Calu3 (cell line): Measurements from ENCODE around the gene MRPL16. TPM values are rescaled to one million over a fixed set of nuclear protein-coding genes. Genes with fewer than 3 reads are reported as not detected.

Experiments
- BruUV-seq: library from RNA; stranded (reverse); fragments of 400-500 nt; replicated peaks from 2 replicates; lab custom pipeline; 2021; lab: Mats Ljungman, UMichigan
- CTCF ChIA-PET: fragments of 300-600 bp; sonication (Branson Sonifier 250); formaldehyde crosslinking; loops from one replicate; lab custom pipeline; 2022; ENCODE audit warnings: antibody characterized with exemption; lab: Charles Lee
- DNase-seq: peaks from one replicate; pipeline ENCODE4 v3.0.0; 2022
- H3K27ac Mint-ChIP-seq: one replicate; pipeline ENCODE4 v1.8.0; 2022; ENCODE audit warnings: mixed read lengths; ENCODE audit not compliant: unreplicated experiment
- H3K27me3 Mint-ChIP-seq: one replicate; pipeline ENCODE4 v1.8.0; 2022; ENCODE audit warnings: mixed read lengths; ENCODE audit not compliant: unreplicated experiment
- H3K36me3 Mint-ChIP-seq: one replicate; pipeline ENCODE4 v1.8.0; 2022; ENCODE audit warnings: mild to moderate bottlenecking, moderate library complexity, mixed read lengths; ENCODE audit not compliant: insufficient read depth, unreplicated experiment
- H3K4me1 Mint-ChIP-seq: one replicate; pipeline ENCODE4 v1.8.0; 2022; ENCODE audit warnings: mild to moderate bottlenecking, low read depth, mixed read lengths; ENCODE audit not compliant: unreplicated experiment
- H3K4me3 Mint-ChIP-seq: one replicate; pipeline ENCODE4 v1.8.0; 2022; ENCODE audit warnings: mild to moderate bottlenecking, low read depth, moderate library complexity, mixed read lengths; ENCODE audit not compliant: unreplicated experiment
- H3K9me3 Mint-ChIP-seq: one replicate; pipeline ENCODE4 v1.8.0; 2022; ENCODE audit warnings: low read depth, mixed read lengths; ENCODE audit not compliant: unreplicated experiment
- CTCF ChIP-seq: fragments of 200-600 bp; IDR thresholded peaks from one replicate; pipeline ENCODE4 v1.8.0; 2022; ENCODE audit warnings: antibody characterized with exemption; ENCODE audit not compliant: unreplicated experiment
- intact Hi-C: fragments of 100-400 bp; cut with micrococcal nuclease; formaldehyde crosslinking; loops from one replicate; pipeline ENCODE4 v1.10.0; 2022; ENCODE audit not compliant: unreplicated experiment
- total RNA-seq: library from RNA; stranded (reverse); gene quantifications from 2 replicates; pipeline ENCODE4 v1.2.3, GENCODE V29; 2022

Gene MRPL16
- total RNA-seq, 1 experiment from 2014 or later: 49.8 TPM

DNA sequence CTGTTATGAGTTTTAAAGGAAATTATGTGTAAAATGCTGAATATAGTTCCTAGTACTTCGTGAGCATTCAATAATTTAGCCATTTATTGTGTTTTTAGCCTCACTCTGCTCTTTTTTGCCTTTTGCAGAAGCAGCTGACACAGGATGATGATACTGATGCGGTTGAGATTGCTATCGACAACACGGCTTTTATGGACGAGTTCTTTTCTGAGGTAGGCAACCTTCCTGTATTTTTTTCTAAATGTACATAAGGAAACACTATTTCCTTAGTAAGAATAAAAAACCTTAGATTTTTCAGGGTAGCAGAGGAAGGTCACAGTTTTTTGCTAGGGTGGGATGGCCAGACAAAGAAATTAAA lies 37.5 kb downstream of the MRPL16 start:
- CTCF ChIA-PET: no interaction called here
- Mint-ChIP-seq H3K9me3 (no peaks in the 10 kb centered on the region), H3K36me3 (peaks cover 31% of the 10 kb centered on the region), H3K4me3 (no peak overlapping the region), H3K27me3 (no peaks in the 10 kb centered on the region), H3K27ac (no peak overlapping the region), H3K4me1 (peaks cover 28% of the 10 kb centered on the region)
- intact Hi-C loops: no loop called here
- BruUV-seq: no TSS peak
- DNase-seq: no peak
- TF ChIP-seq CTCF: no peak

- Mint-ChIP-seq H3K4me3 (no peak overlapping the region), H3K9me3 (no peaks in the 10 kb centered on the region), H3K27me3 (no peaks in the 10 kb centered on the region), H3K4me1 (peaks cover 13% of the 10 kb centered on the region), H3K36me3 (peaks cover 26% of the 10 kb centered on the region), H3K27ac (no peak overlapping the region)
- TF ChIP-seq CTCF: no peak
- BruUV-seq: no TSS peak
- intact Hi-C loops: no loop called here
- CTCF ChIA-PET: no interaction called here
- no peak for DNase-seq
Measured at GRCh38 chr11:59771605-59772004, 39.0 kb downstream of the MRPL16 start.

DNA sequence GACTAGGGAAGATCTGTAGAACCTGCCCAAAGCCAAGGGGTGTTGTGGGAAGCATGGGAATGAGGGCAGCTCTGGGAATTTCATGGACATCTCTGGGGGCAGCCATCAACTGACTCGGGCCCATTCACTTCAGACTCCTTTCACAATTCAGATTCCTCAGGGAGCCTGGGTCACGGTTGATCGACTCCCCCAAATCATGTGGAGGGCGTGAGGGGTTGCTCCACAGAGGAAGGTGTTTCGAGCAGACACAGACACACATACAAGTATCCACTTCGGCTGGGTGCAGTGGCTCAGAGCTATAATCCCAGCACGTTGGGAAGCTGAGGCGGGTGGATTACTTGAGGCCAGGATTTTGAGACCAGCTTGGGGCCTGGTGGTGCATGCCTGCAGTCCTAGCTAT lies 39.7 kb downstream of the MRPL16 start:
- Mint-ChIP-seq H3K27ac (no peak overlapping the region), H3K36me3 (peaks cover 20% of the 10 kb centered on the region), H3K4me3 (no peak overlapping the region), H3K9me3 (no peaks in the 10 kb centered on the region), H3K27me3 (no peaks in the 10 kb centered on the region), H3K4me1 (peaks cover 6% of the 10 kb centered on the region)
- CTCF ChIA-PET: interaction anchor here (0.7 kb wide), 1 partner anchor 534 kb away, joined by 3 read pairs; no protein-coding TSS in a partner anchor
- BruUV-seq: no TSS peak
- no peak for TF ChIP-seq CTCF
- DNase-seq: no peak
- intact Hi-C loops: no loop called here

GRCh38 chr11:59770319-59770718 lies 40.3 kb downstream of the MRPL16 start:
- no TSS peak for BruUV-seq
- Mint-ChIP-seq H3K9me3 (no peaks in the 10 kb centered on the region), H3K27me3 (no peaks in the 10 kb centered on the region), H3K4me1 (peaks cover 3% of the 10 kb centered on the region), H3K36me3 (peaks cover 15% of the 10 kb centered on the region), H3K4me3 (no peak overlapping the region), H3K27ac (no peak overlapping the region)
- intact Hi-C loops: no loop called here
- no peak for DNase-seq
- TF ChIP-seq CTCF: no peak
- CTCF ChIA-PET: no interaction called here
